BLaER1 (cell line): ENCODE data around the gene NDUFS7.

ENCODE experiments used
- H3K27ac ChIP-seq: shearing (Covaris generic); formaldehyde crosslinking; 2 replicates; pipeline ENCODE4 v1.8.1; 2022
- H3K27me3 ChIP-seq: shearing (Covaris generic); formaldehyde crosslinking; 2 replicates; pipeline ENCODE4 v1.8.1; 2022
- H3K36me3 ChIP-seq: shearing (Covaris generic); formaldehyde crosslinking; 2 replicates; pipeline ENCODE4 v1.8.1; 2022
- H3K4me1 ChIP-seq: shearing (Covaris generic); formaldehyde crosslinking; 2 replicates; pipeline ENCODE4 v1.8.1; 2022
- H3K4me2 ChIP-seq: shearing (Covaris generic); formaldehyde crosslinking; 2 replicates; pipeline ENCODE4 v1.8.1; 2022
- H3K4me3 ChIP-seq: shearing (Covaris generic); formaldehyde crosslinking; 2 replicates; pipeline ENCODE4 v1.8.1; 2022
- H3K9ac ChIP-seq: shearing (Covaris generic); formaldehyde crosslinking; 2 replicates; pipeline ENCODE4 v1.8.1; 2022
- H3K9me3 ChIP-seq: shearing (Covaris generic); formaldehyde crosslinking; 2 replicates; pipeline ENCODE4 v1.8.1; 2022
- H4K20me1 ChIP-seq: shearing (Covaris generic); formaldehyde crosslinking; 2 replicates; pipeline ENCODE4 v1.8.1; 2022
- Cebpa-rat ChIP-seq: shearing (Covaris generic); IDR thresholded peaks from 2 replicates; pipeline ENCODE4 v1.8.1; 2022

Gene NDUFS7

GRCh38 chr19:1373534-1374249 lies 10.0 kb upstream of the NDUFS7 start:
- H3K27me3 ChIP-seq: no peaks in the 10 kb centered on the region
- no peak for TF ChIP-seq Cebpa-rat
- peaks cover 13% of the 10 kb centered on the region; the same call in 1 of the 2 replicates for H4K20me1 ChIP-seq
- no peak overlapping the region for H3K27ac ChIP-seq
- H3K4me2 ChIP-seq: no peak overlapping the region
- no peaks in the 10 kb centered on the region for H3K9me3 ChIP-seq
- peaks cover 40% of the 10 kb centered on the region for H3K4me1 ChIP-seq
- H3K4me3 ChIP-seq: no peak overlapping the region
- peaks cover 69% of the 10 kb centered on the region for H3K36me3 ChIP-seq
- 0 out of 2 replicates have a peak overlapping the region, but pooled peaks have one; percentile 7 for H3K9ac ChIP-seq

GRCh38 chr19:1374250-1374577 lies 9.5 kb upstream of the NDUFS7 start:
- peaks cover 64% of the 10 kb centered on the region for H3K36me3 ChIP-seq

GRCh38 chr19:1376415-1376805 lies 7.3 kb upstream of the NDUFS7 start:
- peaks cover 51% of the 10 kb centered on the region for H3K36me3 ChIP-seq
- TF ChIP-seq Cebpa-rat: no peak
- no peak overlapping the region for H3K9ac ChIP-seq
- H3K9me3 ChIP-seq: no peaks in the 10 kb centered on the region
- no peak overlapping the region for H3K4me2 ChIP-seq
- peaks cover 22% of the 10 kb centered on the region for H3K4me1 ChIP-seq
- peaks cover 20% of the 10 kb centered on the region; the same call in 1 of the 2 replicates for H4K20me1 ChIP-seq
- no peak overlapping the region for H3K27ac ChIP-seq
- H3K4me3 ChIP-seq: no peak overlapping the region
- no peaks in the 10 kb centered on the region for H3K27me3 ChIP-seq

More at GRCh38 chr19:1374250-1374577, 9.5 kb upstream of the NDUFS7 start:
- H3K27me3 ChIP-seq: no peaks in the 10 kb centered on the region
- H4K20me1 ChIP-seq: peaks cover 18% of the 10 kb centered on the region; the same call in 1 of the 2 replicates
- no peak overlapping the region for H3K9ac ChIP-seq
- H3K4me2 ChIP-seq: no peak overlapping the region
- TF ChIP-seq Cebpa-rat: no peak
- H3K9me3 ChIP-seq: no peaks in the 10 kb centered on the region
- H3K27ac ChIP-seq: no peak overlapping the region
- no peak overlapping the region for H3K4me3 ChIP-seq
- peaks cover 35% of the 10 kb centered on the region for H3K4me1 ChIP-seq

DNA sequence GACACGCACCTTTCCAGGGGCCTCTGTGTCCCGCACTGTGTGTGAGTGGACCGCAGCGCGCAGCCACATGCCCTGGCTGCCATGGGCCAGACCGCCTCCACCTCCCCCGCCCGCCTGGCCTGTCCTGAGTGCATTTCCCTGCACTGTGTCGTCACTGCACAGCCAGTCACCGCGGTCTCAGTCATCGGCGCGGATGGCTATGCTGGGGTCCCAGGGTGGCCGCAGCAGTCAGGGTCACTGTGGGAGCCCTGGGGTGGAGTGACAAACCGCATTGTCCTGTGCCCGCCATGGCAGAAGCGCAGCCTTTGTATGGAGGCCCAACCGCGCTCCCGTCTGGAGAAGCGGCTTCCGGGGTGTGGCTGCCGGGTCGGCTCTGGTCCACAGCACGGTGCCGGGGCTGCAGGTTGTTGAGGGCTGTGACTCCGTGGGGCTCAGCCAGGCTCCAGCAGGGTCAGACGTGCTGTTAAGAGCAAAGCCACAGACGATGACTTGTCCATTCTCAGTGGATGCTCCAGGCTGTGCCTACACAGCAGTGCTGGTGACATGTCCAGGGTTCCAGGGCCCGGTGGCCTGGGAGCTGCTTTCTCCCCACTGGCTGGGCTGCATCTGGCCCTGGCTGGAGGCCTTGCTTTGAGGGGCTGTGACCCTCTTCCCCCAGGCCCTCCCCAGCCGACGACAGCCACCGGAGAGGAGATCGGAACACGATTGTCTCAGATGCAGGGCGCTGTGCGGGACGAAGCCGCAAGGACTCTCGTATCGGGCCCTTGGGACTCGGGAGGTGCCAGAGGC lies 6.3 kb upstream of the NDUFS7 start:
- no peak overlapping the region for H3K9ac ChIP-seq
- H4K20me1 ChIP-seq: peaks cover 20% of the 10 kb centered on the region; the same call in 1 of the 2 replicates
- H3K27me3 ChIP-seq: no peaks in the 10 kb centered on the region
- H3K36me3 ChIP-seq: peaks cover 48% of the 10 kb centered on the region
- H3K9me3 ChIP-seq: no peaks in the 10 kb centered on the region
- no peak overlapping the region for H3K4me3 ChIP-seq
- peaks cover 14% of the 10 kb centered on the region for H3K4me1 ChIP-seq
- no peak for TF ChIP-seq Cebpa-rat
- H3K27ac ChIP-seq: no peak overlapping the region
- H3K4me2 ChIP-seq: no peak overlapping the region

- H3K4me3 ChIP-seq: no peak overlapping the region
- H3K27me3 ChIP-seq: no peaks in the 10 kb centered on the region
- peaks cover 14% of the 10 kb centered on the region for H3K4me1 ChIP-seq
- H3K4me2 ChIP-seq: no peak overlapping the region
- peaks cover 20% of the 10 kb centered on the region; the same call in 1 of the 2 replicates for H4K20me1 ChIP-seq
- peaks cover 40% of the 10 kb centered on the region for H3K36me3 ChIP-seq
- H3K27ac ChIP-seq: no peak overlapping the region
- TF ChIP-seq Cebpa-rat: no peak
- no peaks in the 10 kb centered on the region for H3K9me3 ChIP-seq
- no peak overlapping the region for H3K9ac ChIP-seq
These were observed 5.5 kb upstream of the NDUFS7 start for GRCh38 chr19:1377965-1378785.

- H3K9ac ChIP-seq: no peak overlapping the region
These were observed 4.4 kb upstream of the NDUFS7 start for GRCh38 chr19:1379126-1379905.

GRCh38 chr19:1379961-1380489 lies 3.7 kb upstream of the NDUFS7 start:
- Histone ChIP-seq H3K27me3 (no peaks in the 10 kb centered on the region), H3K36me3 (peaks cover 21% of the 10 kb centered on the region), H4K20me1 (peaks cover 25% of the 10 kb centered on the region; the same call in 1 of the 2 replicates), H3K9ac (no peak overlapping the region), H3K27ac (no peak overlapping the region), H3K9me3 (no peaks in the 10 kb centered on the region), H3K4me2 (no peak overlapping the region), H3K4me3 (no peak overlapping the region), H3K4me1 (peaks cover 19% of the 10 kb centered on the region)
- no peak for TF ChIP-seq Cebpa-rat

More at GRCh38 chr19:1379126-1379905, 4.4 kb upstream of the NDUFS7 start:
- Histone ChIP-seq H4K20me1 (peaks cover 20% of the 10 kb centered on the region; the same call in 1 of the 2 replicates), H3K4me2 (no peak overlapping the region), H3K27ac (no peak overlapping the region), H3K4me3 (no peak overlapping the region), H3K9me3 (no peaks in the 10 kb centered on the region), H3K4me1 (peaks cover 14% of the 10 kb centered on the region), H3K27me3 (no peaks in the 10 kb centered on the region), H3K36me3 (peaks cover 28% of the 10 kb centered on the region)
- TF ChIP-seq Cebpa-rat: no peak

- no peak overlapping the region for H3K4me2 ChIP-seq
- no peak overlapping the region for H3K27ac ChIP-seq
- H3K4me1 ChIP-seq: peaks cover 37% of the 10 kb centered on the region
- H3K9ac ChIP-seq: no peak overlapping the region
- no peak for TF ChIP-seq Cebpa-rat
- H3K36me3 ChIP-seq: peaks cover 30% of the 10 kb centered on the region
- H3K4me3 ChIP-seq: no peak overlapping the region
- H3K9me3 ChIP-seq: no peaks in the 10 kb centered on the region
- no peaks in the 10 kb centered on the region for H3K27me3 ChIP-seq
- H4K20me1 ChIP-seq: peaks cover 42% of the 10 kb centered on the region
These were observed 1.5 kb upstream of the NDUFS7 start for GRCh38 chr19:1382250-1382649.

DNA sequence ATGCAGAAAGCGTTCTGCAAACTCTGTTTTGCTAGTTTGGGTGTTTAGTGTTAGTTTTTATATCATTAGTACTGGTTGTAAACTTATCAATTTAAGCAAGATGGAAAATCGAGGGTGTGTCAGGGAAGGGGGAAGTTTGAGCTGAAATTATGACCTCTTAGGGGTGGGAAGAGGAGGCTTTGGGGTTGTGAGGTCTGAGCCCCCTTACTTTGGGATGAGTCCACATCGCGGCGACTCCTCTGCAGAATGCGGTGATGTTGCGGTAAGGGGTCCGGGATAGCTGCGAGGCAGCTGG lies 743 bp upstream of the NDUFS7 start:
- TF ChIP-seq Cebpa-rat: no peak
- Histone ChIP-seq H3K27ac (no peak overlapping the region), H3K9ac (no peak overlapping the region; the same call in 1 of the 2 replicates), H3K4me1 (peaks cover 37% of the 10 kb centered on the region), H3K27me3 (no peaks in the 10 kb centered on the region), H3K4me3 (peak overlapping the region; percentile 94), H3K36me3 (peaks cover 28% of the 10 kb centered on the region), H3K9me3 (no peaks in the 10 kb centered on the region), H4K20me1 (peaks cover 39% of the 10 kb centered on the region), H3K4me2 (peak overlapping the region; percentile 51; the same call in 1 of the 2 replicates)
